Osteocyte (in vitro differentiated cells): Measurements from ENCODE around the gene SCFD2. TPM values are rescaled to one million over a fixed set of nuclear protein-coding genes. Genes with fewer than 3 reads are reported as not detected.

Source experiments
- DNase-seq: peaks from one replicate; pipeline ENCODE4 v3.0.0; 2021; ENCODE audit warnings: mixed read lengths; ENCODE audit not compliant: unreplicated experiment; ENCODE audit errors: extremely low spot score
- H3K27ac Mint-ChIP-seq: one replicate; pipeline ENCODE4 v1.8.0; 2021; ENCODE audit warnings: mild to moderate bottlenecking, mixed read lengths; ENCODE audit not compliant: unreplicated experiment
- H3K27me3 Mint-ChIP-seq: one replicate; pipeline ENCODE4 v1.8.0; 2021; ENCODE audit warnings: mixed read lengths; ENCODE audit not compliant: unreplicated experiment
- H3K36me3 Mint-ChIP-seq: one replicate; pipeline ENCODE4 v1.8.0; 2021; ENCODE audit warnings: mixed read lengths; ENCODE audit not compliant: unreplicated experiment
- H3K4me1 Mint-ChIP-seq: one replicate; pipeline ENCODE4 v1.8.0; 2021; ENCODE audit warnings: mixed read lengths; ENCODE audit not compliant: unreplicated experiment
- H3K4me3 Mint-ChIP-seq: one replicate; pipeline ENCODE4 v1.8.0; 2021; ENCODE audit warnings: mild to moderate bottlenecking, moderate library complexity, mixed read lengths; ENCODE audit not compliant: unreplicated experiment
- H3K9me3 Mint-ChIP-seq: one replicate; pipeline ENCODE4 v1.8.0; 2021; ENCODE audit warnings: mixed read lengths; ENCODE audit not compliant: unreplicated experiment
- total RNA-seq: library from RNA; stranded (reverse); gene quantifications from 2 replicates; pipeline ENCODE4 v1.2.1, GENCODE V29; 2021
- TF ChIP-seq, protein P1 (sequence below): fragments of 200-600 bp; sonication (generic); IDR thresholded peaks from 2 replicates; pipeline ENCODE4 v1.5.0; 2021; ENCODE audit warnings: antibody characterized with exemption, mild to moderate bottlenecking, moderate library complexity

Gene SCFD2
- total RNA-seq, 1 donor from 2014 or later, result 14.0 TPM

DNA sequence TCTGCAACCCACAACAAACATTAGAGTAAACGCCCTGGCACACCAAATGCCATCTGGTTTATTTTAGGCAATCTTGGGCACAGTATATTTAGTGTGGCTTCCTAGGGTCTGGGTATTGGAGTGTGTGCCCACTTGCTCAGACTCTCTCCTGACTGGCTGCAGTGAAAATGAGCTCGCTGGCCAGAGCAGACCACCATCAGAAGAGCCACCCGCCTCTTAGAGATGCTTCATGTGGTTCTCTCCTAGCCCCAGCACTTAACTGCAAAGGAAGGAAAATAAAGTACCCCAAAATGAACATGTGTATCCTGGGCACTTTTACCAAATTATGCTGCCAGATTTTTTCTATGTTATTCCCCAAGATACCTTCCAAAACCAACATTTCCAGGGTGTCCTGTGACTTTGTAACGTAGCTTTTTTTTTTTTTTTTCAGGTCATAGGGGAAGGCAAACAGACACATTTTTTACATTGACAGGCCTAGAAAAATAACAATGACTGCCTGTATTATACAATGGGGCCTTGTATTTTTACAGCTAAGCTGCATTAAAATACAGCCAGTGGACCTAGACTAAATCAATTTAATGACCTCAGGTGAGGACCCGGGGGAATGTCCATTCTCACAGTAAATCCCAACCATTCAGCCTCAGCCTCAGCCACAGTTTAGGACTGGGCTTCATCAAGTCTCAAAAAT lies 310.0 kb downstream of the SCFD2 start:
- Mint-ChIP-seq H3K36me3 (peaks cover 2% of the 10 kb centered on the region), H3K4me3 (no peak overlapping the region), H3K4me1 (peaks cover 21% of the 10 kb centered on the region), H3K9me3 (no peaks in the 10 kb centered on the region), H3K27ac (peak overlapping the region; percentile 65), H3K27me3 (no peaks in the 10 kb centered on the region)
- TF ChIP-seq, protein P1, sequence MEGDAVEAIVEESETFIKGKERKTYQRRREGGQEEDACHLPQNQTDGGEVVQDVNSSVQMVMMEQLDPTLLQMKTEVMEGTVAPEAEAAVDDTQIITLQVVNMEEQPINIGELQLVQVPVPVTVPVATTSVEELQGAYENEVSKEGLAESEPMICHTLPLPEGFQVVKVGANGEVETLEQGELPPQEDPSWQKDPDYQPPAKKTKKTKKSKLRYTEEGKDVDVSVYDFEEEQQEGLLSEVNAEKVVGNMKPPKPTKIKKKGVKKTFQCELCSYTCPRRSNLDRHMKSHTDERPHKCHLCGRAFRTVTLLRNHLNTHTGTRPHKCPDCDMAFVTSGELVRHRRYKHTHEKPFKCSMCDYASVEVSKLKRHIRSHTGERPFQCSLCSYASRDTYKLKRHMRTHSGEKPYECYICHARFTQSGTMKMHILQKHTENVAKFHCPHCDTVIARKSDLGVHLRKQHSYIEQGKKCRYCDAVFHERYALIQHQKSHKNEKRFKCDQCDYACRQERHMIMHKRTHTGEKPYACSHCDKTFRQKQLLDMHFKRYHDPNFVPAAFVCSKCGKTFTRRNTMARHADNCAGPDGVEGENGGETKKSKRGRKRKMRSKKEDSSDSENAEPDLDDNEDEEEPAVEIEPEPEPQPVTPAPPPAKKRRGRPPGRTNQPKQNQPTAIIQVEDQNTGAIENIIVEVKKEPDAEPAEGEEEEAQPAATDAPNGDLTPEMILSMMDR, result no peak
- no peak for DNase-seq

DNA sequence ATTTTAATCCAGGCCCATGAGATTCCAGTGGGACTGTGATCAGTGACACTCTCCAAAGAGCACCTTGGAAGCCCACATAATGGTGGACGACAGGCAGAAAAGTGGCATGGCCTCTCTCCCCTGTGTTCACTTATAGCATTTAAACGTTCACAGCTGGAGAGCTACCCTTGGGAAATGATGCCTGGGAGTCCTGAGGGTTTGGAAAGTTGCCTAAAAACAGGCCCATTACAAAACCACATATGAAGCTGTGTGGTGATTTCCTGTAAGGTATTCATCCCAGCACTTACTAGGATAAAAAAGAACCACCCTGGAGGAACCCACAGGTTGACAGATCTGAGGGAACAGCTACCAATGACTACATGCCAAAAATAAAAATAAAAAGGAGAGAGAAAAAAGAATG lies 310.6 kb downstream of the SCFD2 start:
- H3K9me3 Mint-ChIP-seq, result no peaks in the 10 kb centered on the region
- peaks cover 2% of the 10 kb centered on the region for H3K36me3 Mint-ChIP-seq
- DNase-seq, result no peak
- TF ChIP-seq, protein P1, result no peak
- H3K27me3 Mint-ChIP-seq, result no peaks in the 10 kb centered on the region
- H3K4me3 Mint-ChIP-seq, result no peak overlapping the region
- peak overlapping the region; percentile 65 for H3K27ac Mint-ChIP-seq
- peaks cover 21% of the 10 kb centered on the region for H3K4me1 Mint-ChIP-seq

DNA sequence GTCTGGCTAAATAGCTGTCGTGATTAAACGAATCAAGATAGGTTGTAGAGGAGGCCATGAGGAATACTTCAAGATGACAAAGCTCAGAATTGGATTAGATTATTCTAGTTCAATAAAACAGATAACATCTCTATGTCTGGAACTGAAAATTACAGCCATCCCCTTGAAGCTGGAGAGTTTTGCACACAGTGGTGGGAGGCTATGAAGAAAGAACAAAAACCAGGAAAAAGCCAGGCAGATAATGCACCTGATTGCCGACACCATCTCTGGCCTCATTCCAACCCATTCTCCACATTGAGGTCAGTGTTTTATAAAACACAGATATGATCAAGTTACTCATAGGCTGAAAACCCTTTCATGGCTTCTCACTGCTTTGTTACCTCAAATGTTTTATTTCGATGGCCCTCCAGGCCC lies 315.5 kb downstream of the SCFD2 start:
- H3K36me3 Mint-ChIP-seq, result peaks cover 3% of the 10 kb centered on the region
- H3K9me3 Mint-ChIP-seq, result no peaks in the 10 kb centered on the region
- H3K4me3 Mint-ChIP-seq, result no peak overlapping the region
- TF ChIP-seq, protein P1, result no peak
- no peak overlapping the region for H3K27ac Mint-ChIP-seq
- DNase-seq, result no peak
- peaks cover 8% of the 10 kb centered on the region for H3K4me1 Mint-ChIP-seq
- H3K27me3 Mint-ChIP-seq, result no peaks in the 10 kb centered on the region

DNA sequence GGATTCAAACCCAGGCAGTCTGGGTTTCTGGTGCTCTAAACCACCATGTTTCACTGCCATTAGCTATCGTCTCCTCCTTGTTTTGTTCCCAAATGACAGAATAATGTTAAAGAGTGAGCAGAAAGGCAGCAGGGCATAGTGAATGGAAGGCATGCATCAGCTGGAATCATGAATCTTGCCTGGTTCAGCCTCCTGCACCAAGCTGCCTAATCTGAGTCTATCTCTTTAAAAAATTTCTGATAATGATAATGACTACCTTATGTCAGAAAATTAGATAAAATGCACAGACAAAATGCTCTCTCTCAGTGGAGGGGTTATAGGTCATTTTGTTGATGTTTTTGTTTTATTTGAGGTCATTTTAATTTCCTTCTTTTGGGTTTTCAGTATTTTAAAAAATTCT lies 316.3 kb downstream of the SCFD2 start:
- DNase-seq, result no peak
- Mint-ChIP-seq H3K4me1 (peaks cover under 1% of the 10 kb centered on the region), H3K36me3 (peaks cover 3% of the 10 kb centered on the region)

DNA sequence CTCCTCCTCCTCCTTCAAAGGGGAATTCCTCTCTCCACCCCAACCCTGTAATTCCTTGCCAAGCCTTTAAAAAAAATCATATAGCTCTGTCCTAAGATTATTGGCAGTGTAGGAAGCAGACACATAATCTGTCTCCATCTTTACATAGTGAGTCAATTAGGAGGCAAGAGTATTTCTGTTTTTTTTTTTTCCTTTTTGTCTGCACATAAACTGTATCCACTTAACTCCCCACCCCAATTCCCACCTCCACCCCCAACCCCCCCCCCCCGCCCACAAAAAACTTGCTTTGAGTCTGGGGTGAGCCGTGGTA lies 321.3 kb downstream of the SCFD2 start:
- Mint-ChIP-seq H3K4me3 (no peak overlapping the region), H3K36me3 (peaks cover 2% of the 10 kb centered on the region), H3K4me1 (peaks cover 13% of the 10 kb centered on the region), H3K9me3 (no peaks in the 10 kb centered on the region), H3K27me3 (no peaks in the 10 kb centered on the region), H3K27ac (no peak overlapping the region)
- TF ChIP-seq, protein P1, result no peak
- no peak for DNase-seq

More for the DNA sequence above, 316.3 kb downstream of the SCFD2 start:
- no peak overlapping the region for H3K27ac Mint-ChIP-seq
- TF ChIP-seq, protein P1, result no peak
- H3K27me3 Mint-ChIP-seq, result no peaks in the 10 kb centered on the region
- no peaks in the 10 kb centered on the region for H3K9me3 Mint-ChIP-seq
- no peak overlapping the region for H3K4me3 Mint-ChIP-seq
